ENCODE results near the gene INPP1. TPM values are rescaled to one million over a fixed set of nuclear protein-coding genes. Genes with fewer than 3 reads are reported as not detected.

INPP1 gene
- total and polyA plus RNA-seq, 2 experiments from 2014 or later, result 13.0 to 16.1 TPM

- Histone ChIP-seq H3K9me2 (replicated peaks; ENCODE audit: insufficient read depth) (no peaks in the 10 kb centered on the region), H3K4me1 (ENCODE audit: insufficient read depth) (no peaks in the 10 kb centered on the region), H2AFZ (no peak overlapping the region), H3K36me3 (replicated peaks; ENCODE audit: insufficient read depth, low read depth) (no peaks in the 10 kb centered on the region), H3K79me2 (peaks cover 4% of the 10 kb centered on the region), H3K4me2 (no peak overlapping the region), H4K20me1 (ENCODE audit: insufficient read depth, poor library complexity, severe bottlenecking) (no peaks in the 10 kb centered on the region), H3K9me3 (ENCODE audit: low read depth) (no peaks in the 10 kb centered on the region), H3K27me3 (peaks cover 14% of the 10 kb centered on the region), H3K4me3 (no peak overlapping the region), H3K27ac (no peak overlapping the region)
- WGBS (ENCODE audit: low lambda C conversion rate, missing lambda C conversion rate), result 87% methylated on average over 3 of the region's 3 CpGs
- DNase-seq (ENCODE audit: low spot score), result no peak
- TF ChIP-seq CTCF (IDR thresholded peaks at IDR 0.05; ENCODE audit: poor library complexity), result no peak
These were observed 62.6 kb downstream of the INPP1 start for GRCh38 chr2:190405995-190406394.

- Histone ChIP-seq H3K27me3 (peaks cover 14% of the 10 kb centered on the region), H3K79me2 (peaks cover 4% of the 10 kb centered on the region), H2AFZ (no peak overlapping the region), H3K4me3 (no peak overlapping the region), H4K20me1 (ENCODE audit: insufficient read depth, poor library complexity, severe bottlenecking) (no peaks in the 10 kb centered on the region), H3K9me2 (replicated peaks; ENCODE audit: insufficient read depth) (no peaks in the 10 kb centered on the region), H3K36me3 (replicated peaks; ENCODE audit: insufficient read depth, low read depth) (no peaks in the 10 kb centered on the region), H3K27ac (no peak overlapping the region), H3K4me2 (no peak overlapping the region), H3K4me1 (ENCODE audit: insufficient read depth) (no peaks in the 10 kb centered on the region), H3K9me3 (ENCODE audit: low read depth) (no peaks in the 10 kb centered on the region)
- DNase-seq (ENCODE audit: low spot score), result no peak
- WGBS (ENCODE audit: low lambda C conversion rate, missing lambda C conversion rate), result 82% methylated on average over 4 of the region's 4 CpGs
- TF ChIP-seq EZH2 (IDR thresholded peaks at IDR 0.05; ENCODE audit: borderline replicate concordance), result no peak
- TF ChIP-seq EZH2phosphoT487 (IDR thresholded peaks at IDR 0.05; ENCODE audit: low read depth, severe bottlenecking, unreplicated experiment), result no peak
- no peak for TF ChIP-seq CTCF (IDR thresholded peaks at IDR 0.05; ENCODE audit: poor library complexity)
These were observed 63.4 kb downstream of the INPP1 start for GRCh38 chr2:190406805-190407204.

GRCh38 chr2:190407246-190407661 is 63.9 kb downstream of the INPP1 start:
- peak overlapping the region; percentile 94 for H3K4me3 ChIP-seq
- no peaks in the 10 kb centered on the region for H3K9me2 ChIP-seq (replicated peaks; ENCODE audit: insufficient read depth)
- no peak for DNase-seq (ENCODE audit: low spot score)
- WGBS (ENCODE audit: low lambda C conversion rate, missing lambda C conversion rate), result 37% methylated on average over 11 of the region's 11 CpGs
- H3K4me1 ChIP-seq (ENCODE audit: insufficient read depth), result no peaks in the 10 kb centered on the region
- H3K9me3 ChIP-seq (ENCODE audit: low read depth), result no peaks in the 10 kb centered on the region
- peak overlapping the region; percentile 93 for H2AFZ ChIP-seq
- no peak for TF ChIP-seq EZH2 (IDR thresholded peaks at IDR 0.05; ENCODE audit: borderline replicate concordance)
- no peak for TF ChIP-seq CTCF (IDR thresholded peaks at IDR 0.05; ENCODE audit: poor library complexity)
- no peak for TF ChIP-seq EZH2phosphoT487 (IDR thresholded peaks at IDR 0.05; ENCODE audit: low read depth, severe bottlenecking, unreplicated experiment)
- H3K36me3 ChIP-seq (replicated peaks; ENCODE audit: insufficient read depth, low read depth), result no peaks in the 10 kb centered on the region
- H3K27ac ChIP-seq, result peak overlapping the region; percentile 84
- H3K27me3 ChIP-seq, result peaks cover 14% of the 10 kb centered on the region
- H4K20me1 ChIP-seq (ENCODE audit: insufficient read depth, poor library complexity, severe bottlenecking), result no peaks in the 10 kb centered on the region
- peaks cover 4% of the 10 kb centered on the region for H3K79me2 ChIP-seq
- H3K4me2 ChIP-seq, result peak overlapping the region; percentile 97
